ENCODE results near the gene EPHB2. TPM values are rescaled to one million over a fixed set of nuclear protein-coding genes. Genes with fewer than 3 reads are reported as not detected.

EPHB2 gene
- total and polyA plus RNA-seq, 2 of the 13 experiments (the other 11 are each of a cell fraction or from before 2014, with no cell fraction given) = 0.03 to 0.11 TPM

- 33% methylated on average over 1 of the region's 6 CpGs for WGBS (ENCODE audit: low lambda C conversion rate)
- POLR2A ChIA-PET = no interaction called here
- no peak overlapping the region for H2AFZ ChIP-seq (ENCODE audit: low read length)
- no peak for FAIRE-seq
- H3K4me2 ChIP-seq (ENCODE audit: low read depth, low read length) = no peak overlapping the region
- H3K9me3 ChIP-seq (ENCODE audit: low read length) = no peaks in the 10 kb centered on the region
- no peaks in the 10 kb centered on the region for H3K36me3 ChIP-seq (replicated peaks in 1 of 2; ENCODE audit: control insufficient read depth in 1 of 2, insufficient read depth in 2 of 2, low read length in 2 of 2)
- H3K79me2 ChIP-seq (ENCODE audit: insufficient read depth, low read length) = no peaks in the 10 kb centered on the region
- CTCF ChIA-PET (ENCODE audit: low intra/inter-chr PET ratio, low total read pairs) = no interaction called here
- no peak overlapping the region for H3K27ac ChIP-seq (ENCODE audit: extremely low read length, insufficient read depth, low read length)
- no peak overlapping the region for H3K4me3 ChIP-seq (replicated peaks in 1 of 3; ENCODE audit: insufficient read depth in 1 of 3, low read depth in 2 of 3, low read length in 3 of 3)
- TF ChIP-seq ZNF768 (CRISPR knock-in tag; IDR thresholded peaks at IDR 0.05) (peak; percentile 65; the same call in 1 of the 2 replicates), HMGA1 (CRISPR knock-in tag; conservative IDR thresholded peaks at IDR 0.05) (no peak), IRF2 (CRISPR knock-in tag; IDR thresholded peaks at IDR 0.05) (no peak)
- ATAC-seq = no peak
- no peak for DNase-seq (ENCODE audit: low spot score)
- no peaks in the 10 kb centered on the region for H4K20me1 ChIP-seq (ENCODE audit: insufficient read depth, low read length)
- intact Hi-C loops (cut with micrococcal nuclease; ENCODE audit: unreplicated experiment) = no loop called here
- no peak overlapping the region for H3K9ac ChIP-seq (ENCODE audit: insufficient read depth, low read depth, low read length)
- no TSS peak for BruUV-seq (replicated peaks)
- in situ Hi-C loops (cut with HindIII; ENCODE audit: extremely low pct_ligation_motif_present, low pct_unique_long_range_greater_than_20kb) = no loop called here
- peaks cover 0 to 2% of the 10 kb centered on the region in 2 experiments; a peak in 1 of 5 replicates for H3K27me3 ChIP-seq (ENCODE audit: control insufficient read depth in 1 of 2, insufficient read depth in 2 of 2, low read length in 2 of 2)
- H3K4me1 ChIP-seq (ENCODE audit: insufficient read depth, low read length) = 0 out of 2 replicates have a peak, but pooled peaks cover 2% of the 10 kb centered on the region
Observed at GRCh38 chr1:22751124-22751531, 40.5 kb downstream of the EPHB2 start.

DNA sequence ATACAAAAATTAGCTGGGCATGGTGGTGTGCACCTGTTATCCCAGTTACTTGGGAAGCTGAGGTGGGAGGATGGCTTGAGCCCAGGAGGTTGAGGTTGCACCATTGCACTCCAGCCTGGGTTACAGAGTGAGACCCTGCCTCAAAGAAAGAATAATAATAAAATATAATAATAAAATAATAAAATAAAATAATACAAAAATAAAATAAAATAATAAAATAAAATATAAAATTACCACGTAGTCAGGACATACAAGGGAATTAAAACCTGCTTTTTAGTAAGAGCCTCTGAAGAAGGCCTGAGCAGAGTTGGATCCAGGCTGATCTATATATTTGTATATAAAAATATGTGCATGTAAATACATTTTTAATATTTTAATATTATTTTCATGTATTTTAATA lies 41.7 kb downstream of the EPHB2 start:
- Histone ChIP-seq H3K4me3 (replicated peaks in 1 of 3; ENCODE audit: insufficient read depth in 1 of 3, low read depth in 2 of 3, low read length in 3 of 3) (no peak overlapping the region), H3K9ac (ENCODE audit: insufficient read depth, low read depth, low read length) (no peak overlapping the region), H3K27me3 (ENCODE audit: control insufficient read depth in 1 of 2, insufficient read depth in 2 of 2, low read length in 2 of 2) (peaks cover 0 to 2% of the 10 kb centered on the region in 2 experiments; a peak in 1 of 5 replicates), H3K4me1 (ENCODE audit: insufficient read depth, low read length) (no peaks in the 10 kb centered on the region), H4K20me1 (ENCODE audit: insufficient read depth, low read length) (no peaks in the 10 kb centered on the region), H3K9me3 (ENCODE audit: low read length) (no peaks in the 10 kb centered on the region), H3K36me3 (replicated peaks in 1 of 2; ENCODE audit: control insufficient read depth in 1 of 2, insufficient read depth in 2 of 2, low read length in 2 of 2) (no peaks in the 10 kb centered on the region), H3K79me2 (ENCODE audit: insufficient read depth, low read length) (no peaks in the 10 kb centered on the region), H3K27ac (ENCODE audit: extremely low read length, insufficient read depth, low read length) (no peak overlapping the region), H2AFZ (ENCODE audit: low read length) (no peak overlapping the region), H3K4me2 (ENCODE audit: low read depth, low read length) (no peak overlapping the region)
- 33% methylated on average over 1 of the region's 1 CpG for WGBS (ENCODE audit: low lambda C conversion rate)
- BruUV-seq (replicated peaks) = no TSS peak
- in situ Hi-C loops (cut with HindIII; ENCODE audit: extremely low pct_ligation_motif_present, low pct_unique_long_range_greater_than_20kb) = no loop called here
- ATAC-seq (no peak), FAIRE-seq (no peak), DNase-seq (ENCODE audit: low spot score) (no peak)
- intact Hi-C loops (cut with micrococcal nuclease; ENCODE audit: unreplicated experiment) = no loop called here
- TF ChIP-seq ISL2 (CRISPR knock-in tag; IDR thresholded peaks at IDR 0.05) = no peak
- TF ChIP-seq RAD21 (CRISPR knock-in tag; IDR thresholded peaks at IDR 0.05) = no peak
- TF ChIP-seq ZNF12 (CRISPR knock-in tag; IDR thresholded peaks at IDR 0.05) = no peak
- no peak for TF ChIP-seq ZMAT5 (CRISPR knock-in tag; IDR thresholded peaks at IDR 0.05; ENCODE audit: borderline replicate concordance, low read depth)
- ChIA-PET CTCF (ENCODE audit: low intra/inter-chr PET ratio, low total read pairs) (no interaction called here), POLR2A (no interaction called here)

Measured in HepG2 (cell line).